Left hindlimb (tissue), 1 donor: ENCODE data around the gene PRDM11.

Experiments
- DNase-seq: peaks from one replicate; pipeline ENCODE4 v3.0.0-alpha.2; 2018

Gene PRDM11

GRCh38 chr11:45142241-45143055 is 4.0 kb upstream of the PRDM11 start:
- peak; percentile 47 for DNase-seq

GRCh38 chr11:45143494-45143893 is 2.9 kb upstream of the PRDM11 start:
- DNase-seq: no peak

- DNase-seq: no peak
Observed at GRCh38 chr11:45144126-45145082, 2.0 kb upstream of the PRDM11 start.

- DNase-seq: no peak
Observed at GRCh38 chr11:45145083-45145378, 1.4 kb upstream of the PRDM11 start.

- peak; percentile 53 for DNase-seq
Observed at GRCh38 chr11:45145379-45146071, 914 bp upstream of the PRDM11 start.

- peak; percentile 95 for DNase-seq
Observed at GRCh38 chr11:45147017-45147728, 734 bp downstream of the PRDM11 start.

- no peak for DNase-seq
Observed at GRCh38 chr11:45147891-45148675, 1.6 kb downstream of the PRDM11 start.

- no peak for DNase-seq
Observed at GRCh38 chr11:45149483-45150056, 3.1 kb downstream of the PRDM11 start.

- no peak for DNase-seq
Observed at GRCh38 chr11:45150301-45150700, 3.9 kb downstream of the PRDM11 start.

GRCh38 chr11:45150943-45151342 is 4.5 kb downstream of the PRDM11 start:
- no peak for DNase-seq

- no peak for DNase-seq
Observed at GRCh38 chr11:45151362-45151982, 5.0 kb downstream of the PRDM11 start.

GRCh38 chr11:45152740-45153595 is 6.5 kb downstream of the PRDM11 start:
- no peak for DNase-seq

- no peak for DNase-seq
Observed at GRCh38 chr11:45154276-45154675, 7.8 kb downstream of the PRDM11 start.

GRCh38 chr11:45155058-45155551 is 8.7 kb downstream of the PRDM11 start:
- DNase-seq: no peak

GRCh38 chr11:45155627-45156180 is 9.3 kb downstream of the PRDM11 start:
- no peak for DNase-seq

- DNase-seq: no peak
Observed at GRCh38 chr11:45156201-45156600, 9.8 kb downstream of the PRDM11 start.

GRCh38 chr11:45156741-45157140 is 10.3 kb downstream of the PRDM11 start:
- DNase-seq: no peak

GRCh38 chr11:45157247-45158209 is 11.1 kb downstream of the PRDM11 start:
- no peak for DNase-seq
